GM19452 (cell line): ENCODE data around the gene LRRC8E.

Experiments used
- ATAC-seq: cut with Tn5 transposase; IDR thresholded peaks from one replicate; pipeline ENCODE4 v1.9.1; 2021; ENCODE audit not compliant: unreplicated experiment

The LRRC8E gene

GRCh38 chr19:7867092-7867844 lies 21.0 kb upstream of the LRRC8E start:
- no peak for ATAC-seq

GRCh38 chr19:7868326-7868670 lies 20.0 kb upstream of the LRRC8E start:
- no peak for ATAC-seq

GRCh38 chr19:7868671-7869452 lies 19.4 kb upstream of the LRRC8E start:
- peak; percentile 62 for ATAC-seq

GRCh38 chr19:7869453-7869909 lies 18.8 kb upstream of the LRRC8E start:
- peak; percentile 54 for ATAC-seq

- no peak for ATAC-seq
Observed at GRCh38 chr19:7869910-7870511, 18.3 kb upstream of the LRRC8E start.

GRCh38 chr19:7870571-7871436 lies 17.5 kb upstream of the LRRC8E start:
- ATAC-seq: no peak

GRCh38 chr19:7871437-7872305 lies 16.6 kb upstream of the LRRC8E start:
- no peak for ATAC-seq

- no peak for ATAC-seq
Observed at GRCh38 chr19:7872306-7873204, 15.8 kb upstream of the LRRC8E start.

- no peak for ATAC-seq
Observed at GRCh38 chr19:7873304-7874075, 14.8 kb upstream of the LRRC8E start.

GRCh38 chr19:7874076-7874896 lies 14.0 kb upstream of the LRRC8E start, which contains the start of gene PRR36:
TSS of gene PRR36 (minus strand) at chr19:7874390. CDS start at chr19:7873689, 701 bp downstream.
- no peak for ATAC-seq

GRCh38 chr19:7874897-7875273 lies 13.4 kb upstream of the LRRC8E start:
- no peak for ATAC-seq

- no peak for ATAC-seq
Observed at GRCh38 chr19:7877249-7877836, 11.0 kb upstream of the LRRC8E start.

- no peak for ATAC-seq
Observed at GRCh38 chr19:7879111-7879807, 9.1 kb upstream of the LRRC8E start.

GRCh38 chr19:7879836-7880235 lies 8.5 kb upstream of the LRRC8E start:
- ATAC-seq: no peak

GRCh38 chr19:7881910-7882309 lies 6.4 kb upstream of the LRRC8E start:
- ATAC-seq: no peak

- no peak for ATAC-seq
Observed at GRCh38 chr19:7883105-7883504, 5.2 kb upstream of the LRRC8E start.
